Mammary epithelial cell (primary cell): Measurements from ENCODE around the gene SLC1A2.

ENCODE experiments used
- EZH2 ChIP-seq: IDR thresholded peaks from 2 replicates; pipeline ENCODE4 v1.6.1; 2012; ENCODE audit warnings: low read length, inconsistent platforms, borderline replicate concordance
- TF ChIP-seq, protein P1 (sequence below), 2 donors: IDR thresholded peaks in 1 of 2; conservative IDR thresholded peaks in 1 of 2; 2 replicates each; pipeline ENCODE4 v1.5.1; 2011 to 2012; ENCODE audit warnings: inconsistent platforms in 2 of 2, low read length in 2 of 2, mild to moderate bottlenecking in 2 of 2, control low read depth in 1 of 2, low read depth in 1 of 2; ENCODE audit not compliant: insufficient read depth in 1 of 2; ENCODE audit errors: extremely low read depth in 1 of 2

DNA sequence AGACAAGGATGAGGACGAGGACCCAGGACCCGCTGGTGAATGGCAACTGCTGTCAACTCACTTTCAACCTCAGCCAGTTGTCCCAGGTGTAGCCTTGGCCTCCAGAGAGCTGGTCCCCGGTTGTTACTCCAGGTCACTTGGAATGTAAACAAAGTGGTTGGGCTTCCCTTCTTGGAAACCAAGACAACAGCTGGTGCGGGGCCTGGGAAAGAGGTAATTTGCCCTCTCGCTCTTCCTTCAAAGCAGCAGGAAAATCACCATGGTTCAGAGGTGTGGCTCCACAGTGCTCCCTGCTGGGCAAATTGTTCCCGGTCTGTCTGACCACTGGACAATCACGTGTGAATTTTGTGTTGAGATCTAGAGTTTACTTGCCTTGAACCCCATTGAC lies 15.0 kb downstream of the SLC1A2 start:
- TF ChIP-seq, protein P1, sequence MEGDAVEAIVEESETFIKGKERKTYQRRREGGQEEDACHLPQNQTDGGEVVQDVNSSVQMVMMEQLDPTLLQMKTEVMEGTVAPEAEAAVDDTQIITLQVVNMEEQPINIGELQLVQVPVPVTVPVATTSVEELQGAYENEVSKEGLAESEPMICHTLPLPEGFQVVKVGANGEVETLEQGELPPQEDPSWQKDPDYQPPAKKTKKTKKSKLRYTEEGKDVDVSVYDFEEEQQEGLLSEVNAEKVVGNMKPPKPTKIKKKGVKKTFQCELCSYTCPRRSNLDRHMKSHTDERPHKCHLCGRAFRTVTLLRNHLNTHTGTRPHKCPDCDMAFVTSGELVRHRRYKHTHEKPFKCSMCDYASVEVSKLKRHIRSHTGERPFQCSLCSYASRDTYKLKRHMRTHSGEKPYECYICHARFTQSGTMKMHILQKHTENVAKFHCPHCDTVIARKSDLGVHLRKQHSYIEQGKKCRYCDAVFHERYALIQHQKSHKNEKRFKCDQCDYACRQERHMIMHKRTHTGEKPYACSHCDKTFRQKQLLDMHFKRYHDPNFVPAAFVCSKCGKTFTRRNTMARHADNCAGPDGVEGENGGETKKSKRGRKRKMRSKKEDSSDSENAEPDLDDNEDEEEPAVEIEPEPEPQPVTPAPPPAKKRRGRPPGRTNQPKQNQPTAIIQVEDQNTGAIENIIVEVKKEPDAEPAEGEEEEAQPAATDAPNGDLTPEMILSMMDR (conservative IDR thresholded peaks at IDR 0.05 in 1 of 2, IDR thresholded peaks at IDR 0.05 in 1 of 2; ENCODE audit: extremely low read depth in 1 of 2, insufficient read depth in 1 of 2, low read depth in 1 of 2, low read length in 2 of 2) = peak; percentile 51 to 56
- TF ChIP-seq EZH2 = no peak
